Common myeloid progenitor, CD34-positive (primary cell): Measurements from ENCODE around the gene BACH2. TPM values are rescaled to one million over a fixed set of nuclear protein-coding genes. Genes with fewer than 3 reads are reported as not detected.
A peak's percentile ranks its signal among the peaks of the same experiment; 100 is the strongest.
"Not testable (repeated sequence)": the region's sequence is repeated elsewhere in the genome, so short reads cannot be mapped to it uniquely, and the experiment has no call there.

Source experiments
- CTCF ChIA-PET: fragments of 350-600 bp; sonication (Branson Sonifier 250); formaldehyde crosslinking; loops from one replicate; lab custom pipeline; 2021; ENCODE audit warnings: antibody characterized with exemption; lab: Charles Lee
- POLR2A ChIA-PET: fragments of 350-600 bp; sonication (Branson Sonifier 250); formaldehyde crosslinking; loops from one replicate; lab custom pipeline; 2021; ENCODE audit warnings: antibody characterized with exemption; lab: Charles Lee
- DNase-seq, 3 donors: peaks; one replicate each; pipeline versions ENCODE4 v3.0.0 to v3.0.0-alpha.2; 2013
- H3K27ac ChIP-seq, 2 experiments: 1 replicate in 1 of 2; 2 replicates in 1 of 2; pipeline ENCODE4 v1.7.0; 2013; ENCODE audit warnings: inconsistent platforms in 2 of 2, low read length in 2 of 2, mild to moderate bottlenecking in 2 of 2, low read depth in 1 of 2, moderate library complexity in 1 of 2; ENCODE audit not compliant: severe bottlenecking in 2 of 2, insufficient read depth in 1 of 2, poor library complexity in 1 of 2
- H3K27me3 ChIP-seq, 5 experiments: replicated peaks in 2 of 5; 1 replicate in 3 of 5; 2 replicates in 2 of 5; pipeline versions ENCODE4 v1.6.1 to v1.7.0; 2013; ENCODE audit warnings: low read length in 4 of 5, mild to moderate bottlenecking in 2 of 5, moderate library complexity in 2 of 5, inconsistent platforms in 1 of 5; ENCODE audit not compliant: insufficient read depth in 5 of 5, control insufficient read depth in 4 of 5
- H3K36me3 ChIP-seq, 4 experiments: 1 replicate in 2 of 4; 2 replicates in 2 of 4; pipeline versions ENCODE4 v1.6.1 to v1.7.0; 2013; ENCODE audit warnings: low read length in 3 of 4, control low read depth in 1 of 4, mild to moderate bottlenecking in 1 of 4; ENCODE audit not compliant: control insufficient read depth in 4 of 4, insufficient read depth in 4 of 4
- H3K4me1 ChIP-seq, 4 experiments: 1 replicate in 3 of 4; 2 replicates in 1 of 4; pipeline versions ENCODE4 v1.6.1 to v1.7.1; 2013; ENCODE audit warnings: low read length in 3 of 4, mild to moderate bottlenecking in 3 of 4, control low read depth in 1 of 4, inconsistent platforms in 1 of 4, moderate library complexity in 1 of 4; ENCODE audit not compliant: control insufficient read depth in 4 of 4, insufficient read depth in 4 of 4; ENCODE audit errors: control extremely low read depth in 1 of 4
- H3K4me3 ChIP-seq, 7 experiments: 1 replicate in 4 of 7; 2 replicates in 3 of 7; pipeline versions ENCODE4 v1.5.1 to v1.7.0; 2013; ENCODE audit warnings: mild to moderate bottlenecking in 7 of 7, low read length in 6 of 7, moderate library complexity in 6 of 7, inconsistent platforms in 2 of 7, low read depth in 2 of 7, control low read depth in 1 of 7; ENCODE audit not compliant: insufficient read depth in 4 of 7, control insufficient read depth in 1 of 7; ENCODE audit errors: extremely low read depth in 1 of 7
- H3K9me3 ChIP-seq, 5 experiments: 1 replicate in 4 of 5; 2 replicates in 1 of 5; pipeline versions ENCODE4 v1.6.1 to v1.7.1; 2013; ENCODE audit warnings: low read length in 4 of 5, mild to moderate bottlenecking in 2 of 5, inconsistent platforms in 1 of 5, low read depth in 1 of 5, moderate library complexity in 1 of 5; ENCODE audit not compliant: control insufficient read depth in 4 of 5, insufficient read depth in 2 of 5; ENCODE audit errors: control extremely low read depth in 1 of 5
- WGBS: methylation state at CpG from one replicate; pipeline ENCODE4 v1.1.5; 2013; ENCODE audit not compliant: insufficient coverage; 5-methylcytosine and 5-hydroxymethylcytosine counted together
- polyA plus RNA-seq: library from polyadenylated mRNA; unstranded; fragments of 120-200 nt; gene quantifications from one replicate; pipeline ENCODE4 v1.2.1, GENCODE V29; 2013

BACH2 gene
- 6.9 TPM for polyA plus RNA-seq

- H3K9me3 ChIP-seq = no peaks in the 10 kb centered on the region
- H3K27me3 ChIP-seq = peaks cover 0 to 7% (median 0%) of the 10 kb centered on the region in 5 experiments
- H3K4me1 ChIP-seq = peaks cover 3 to 24% (median 16%) of the 10 kb centered on the region in 4 experiments
- DNase-seq = peak; percentile 91 to 96 (median 96)
- peak within 1 kb of the TSS; percentile 64 to 86 (median 76) for H3K4me3 ChIP-seq
- CTCF ChIA-PET = interaction anchor here (0.6 to 2.1 kb wide), 7 partner anchors 12 to 349 kb away, joined by 3 to 6 read pairs (median 4); no protein-coding TSS in a partner anchor
- POLR2A ChIA-PET = no interaction called here
- peak within 1 kb of the TSS in 1 of 2 experiments; percentile 49 for H3K27ac ChIP-seq
- no peaks in the 10 kb centered on the region for H3K36me3 ChIP-seq
- 0% methylated on average over 35 of the region's 112 CpGs for WGBS
Observed at GRCh38 chr6:90296341-90297114, at the start of gene BACH2. TSS of gene BACH2 (minus strand) at chr6:90296843. CDS start at chr6:90008844, 287,999 bp downstream.

- Histone ChIP-seq H3K27me3 (no peaks in the 10 kb centered on the region), H3K4me3 (no peak overlapping the region), H3K36me3 (no peaks in the 10 kb centered on the region), H3K27ac (no peak overlapping the region), H3K4me1 (no peaks in the 10 kb centered on the region), H3K9me3 (no peaks in the 10 kb centered on the region)
- 94% methylated on average over 4 of the region's 5 CpGs for WGBS
- no peak for DNase-seq
- ChIA-PET CTCF (interaction anchor here (1.3 to 1.5 kb wide), 2 partner anchors 8 to 22 kb away, joined by 3 to 5 read pairs; no protein-coding TSS in a partner anchor), POLR2A (interaction anchor here (0.6 kb wide), 1 partner anchor 143 kb away, joined by 3 read pairs; no protein-coding TSS in a partner anchor)
Observed at GRCh38 chr6:90343576-90343975, 46.9 kb upstream of the BACH2 start.

- WGBS = no CpG with 5 or more reads among the region's 1 CpG
- CTCF ChIA-PET = interaction anchor here (1.1 kb wide), 1 partner anchor 8 kb away, joined by 4 read pairs; no protein-coding TSS in a partner anchor
- no peaks in the 10 kb centered on the region for H3K27me3 ChIP-seq
- H3K36me3 ChIP-seq = no peaks in the 10 kb centered on the region
- POLR2A ChIA-PET = no interaction called here
- no peak for DNase-seq
- H3K4me1 ChIP-seq = no peaks in the 10 kb centered on the region
- no peak overlapping the region for H3K27ac ChIP-seq
- peaks cover 0 to 3% (median 0%) of the 10 kb centered on the region in 5 experiments for H3K9me3 ChIP-seq
- H3K4me3 ChIP-seq = no peak overlapping the region
Observed at GRCh38 chr6:90338409-90338808, 41.8 kb upstream of the BACH2 start.

- CTCF ChIA-PET = interaction anchor here (1.2 to 1.6 kb wide), 3 partner anchors 7 to 13 kb away, joined by 3 to 5 read pairs (median 4); no protein-coding TSS in a partner anchor
- no peaks in the 10 kb centered on the region for H3K27me3 ChIP-seq
- no peaks in the 10 kb centered on the region for H3K4me1 ChIP-seq
- DNase-seq = no peak
- no peak overlapping the region for H3K4me3 ChIP-seq
- POLR2A ChIA-PET = no interaction called here
- peaks cover 0 to 3% (median 0%) of the 10 kb centered on the region in 5 experiments for H3K9me3 ChIP-seq
- H3K36me3 ChIP-seq = no peaks in the 10 kb centered on the region
- H3K27ac ChIP-seq = no peak overlapping the region
- 77% methylated on average over 6 of the region's 6 CpGs for WGBS
Observed at GRCh38 chr6:90336388-90336947, 39.8 kb upstream of the BACH2 start.

GRCh38 chr6:90333928-90334327 lies 37.3 kb upstream of the BACH2 start:
- H3K9me3 ChIP-seq = peaks cover 0 to 3% (median 0%) of the 10 kb centered on the region in 5 experiments
- no peak overlapping the region for H3K4me3 ChIP-seq
- CTCF ChIA-PET = no interaction called here
- H3K4me1 ChIP-seq = no peaks in the 10 kb centered on the region
- no peak overlapping the region for H3K27ac ChIP-seq
- POLR2A ChIA-PET = no interaction called here
- H3K27me3 ChIP-seq = no peaks in the 10 kb centered on the region
- 88% methylated on average over 1 of the region's 1 CpG for WGBS
- DNase-seq = no peak
- H3K36me3 ChIP-seq = no peaks in the 10 kb centered on the region

GRCh38 chr6:90332978-90333543 lies 36.4 kb upstream of the BACH2 start:
- H3K4me1 ChIP-seq, H3K27ac ChIP-seq, DNase-seq, H3K4me3 ChIP-seq, H3K36me3 ChIP-seq, H3K27me3 ChIP-seq, POLR2A ChIA-PET, CTCF ChIA-PET, H3K9me3 ChIP-seq: not testable (repeated sequence)
- WGBS = no CpG with 5 or more reads among the region's 2 CpGs
